ENCODE data around the gene EIF5A.

Gene EIF5A

GRCh38 chr17:7313890-7314718, 6.7 kb downstream of the EIF5A start:
- DNase-seq, result peak; percentile 62

- peak; percentile 97 for DNase-seq
These were observed 7.5 kb downstream of the EIF5A start, which contains the start of gene GPS2 for GRCh38 chr17:7314719-7315569. Gene GPS2 (minus strand): TSS chr17:7315360. CDS start chr17:7315052, 308 bp downstream.

GRCh38 chr17:7315570-7316235, 8.3 kb downstream of the EIF5A start:
- no peak for DNase-seq

GRCh38 chr17:7317161-7317803, 9.9 kb downstream of the EIF5A start:
- DNase-seq, result no peak

GRCh38 chr17:7318121-7318860, 10.9 kb downstream of the EIF5A start:
- no peak for DNase-seq

- DNase-seq, result no peak
These were observed 14.0 kb downstream of the EIF5A start for GRCh38 chr17:7321466-7321865.

- no peak for DNase-seq
These were observed 15.2 kb downstream of the EIF5A start for GRCh38 chr17:7322520-7323194.

- DNase-seq, result peak; percentile 86
These were observed 16.5 kb downstream of the EIF5A start for GRCh38 chr17:7323731-7324437.

GRCh38 chr17:7324438-7324779, 17.0 kb downstream of the EIF5A start:
- DNase-seq, result no peak

- peak; percentile 40 for DNase-seq
These were observed 17.7 kb downstream of the EIF5A start for GRCh38 chr17:7325031-7325528.

- peak; percentile 49 for DNase-seq
These were observed 18.8 kb downstream of the EIF5A start for GRCh38 chr17:7326186-7326585.

GRCh38 chr17:7327056-7327455, 19.6 kb downstream of the EIF5A start:
- no peak for DNase-seq

- no peak for DNase-seq
These were observed 20.1 kb downstream of the EIF5A start for GRCh38 chr17:7327501-7327900.

- no peak for DNase-seq
These were observed 20.6 kb downstream of the EIF5A start for GRCh38 chr17:7328009-7328408.

- no peak for DNase-seq
These were observed 21.5 kb downstream of the EIF5A start, which contains the start of gene NEURL4 for GRCh38 chr17:7328840-7329373. Gene NEURL4 (minus strand): TSS chr17:7329335. CDS start chr17:7329312, 23 bp downstream.

- peak; percentile 100 for DNase-seq
These were observed 22.1 kb downstream of the EIF5A start for GRCh38 chr17:7329374-7329996.

GRCh38 chr17:7329997-7330637, 22.7 kb downstream of the EIF5A start:
- peak; percentile 96 for DNase-seq

- no peak for DNase-seq
These were observed 23.2 kb downstream of the EIF5A start for GRCh38 chr17:7330638-7331015.

GRCh38 chr17:7332111-7332510, 24.7 kb downstream of the EIF5A start:
- no peak for DNase-seq
